GM21447 (cell line): ENCODE results near the gene JAM2.

Experiments used
- ATAC-seq: cut with Tn5 transposase; IDR thresholded peaks from one replicate; pipeline ENCODE4 v1.9.1; 2021; ENCODE audit not compliant: unreplicated experiment

JAM2 gene

GRCh38 chr21:25764065-25764464, 125.0 kb downstream of the JAM2 start:
- ATAC-seq, result no peak
